SH-SY5Y (cell line): Measurements from ENCODE around the gene SPATA33.

ENCODE experiments used
- GATA2 ChIP-seq: IDR thresholded peaks from 2 replicates; pipeline ENCODE4 v1.6.1; 2011; ENCODE audit warnings: mild to moderate bottlenecking, low read depth, low read length
- GATA3 ChIP-seq: IDR thresholded peaks from 2 replicates; pipeline ENCODE4 v1.6.1; 2011; ENCODE audit warnings: low read depth, mild to moderate bottlenecking, low read length, moderate library complexity

DNA sequence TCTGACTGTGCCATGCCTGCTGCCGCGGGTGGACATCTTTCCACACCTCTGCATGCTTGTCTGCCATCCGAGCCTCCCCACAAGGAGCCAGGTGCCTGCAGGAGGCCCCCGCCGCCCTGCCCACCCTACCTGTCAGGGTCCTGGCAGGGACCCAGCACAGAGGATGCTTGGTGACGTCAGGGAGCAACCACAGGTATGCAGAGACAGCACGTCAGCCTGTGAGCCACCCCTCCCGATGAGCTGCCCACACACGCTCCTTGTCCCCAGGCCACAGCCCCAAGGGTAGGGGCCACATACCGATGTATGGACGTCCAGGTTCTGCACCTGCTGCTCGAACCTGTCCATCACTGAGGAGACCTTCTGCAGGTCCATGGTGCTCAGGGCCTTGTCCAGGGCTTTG is 10.7 kb upstream of the SPATA33 start:
- TF ChIP-seq GATA2 (no peak), GATA3 (no peak)
